GM23338 (cell line): ENCODE data around the gene DRD2.

Experiments used
- CREB1 ChIP-seq: fragments of 250-450 bp; sonication (Bioruptor Pico); IDR thresholded peaks from 2 replicates; pipeline ENCODE4 v1.5.0; 2020; ENCODE audit warnings: low read depth, mild to moderate bottlenecking, moderate library complexity
- CTCF ChIP-seq, 2 experiments: fragments of 200-600 bp in 1 of 2; sonication (generic) in 1 of 2; conservative IDR thresholded peaks; 2 replicates each; pipeline versions ENCODE4 v1.5.1 to v1.6.1; 2016 to 2017; ENCODE audit warnings: antibody characterized with exemption in 2 of 2, low read depth in 2 of 2, mild to moderate bottlenecking in 2 of 2, moderate library complexity in 1 of 2
- EZH2 ChIP-seq: fragments of 200-600 bp; sonication (generic); IDR thresholded peaks from one replicate; pipeline ENCODE4 v1.8.0; 2017; ENCODE audit warnings: antibody characterized with exemption, mild to moderate bottlenecking, low read depth; ENCODE audit not compliant: unreplicated experiment
- EZH2phosphoT487 ChIP-seq: fragments of 200-600 bp; sonication (generic); IDR thresholded peaks from one replicate; pipeline ENCODE4 v1.8.1; 2018; ENCODE audit warnings: antibody characterized with exemption; ENCODE audit not compliant: unreplicated experiment
- POLR2AphosphoS5 ChIP-seq: IDR thresholded peaks from 2 replicates; pipeline ENCODE4 v1.6.1; 2016; ENCODE audit warnings: antibody characterized with exemption, low read depth
- REST ChIP-seq: IDR thresholded peaks from one replicate; pipeline ENCODE4 v1.6.1; 2018; ENCODE audit warnings: antibody characterized with exemption; ENCODE audit not compliant: unreplicated experiment
- ZNF114 ChIP-seq: fragments of 250-450 bp; sonication (Bioruptor Pico); IDR thresholded peaks from 2 replicates; pipeline ENCODE4 v1.5.0; 2020; ENCODE audit warnings: mild to moderate bottlenecking, moderate library complexity
- ZNF462 ChIP-seq: fragments of 250-450 bp; sonication (Bioruptor Pico); IDR thresholded peaks from 2 replicates; pipeline ENCODE4 v1.5.0; 2020; ENCODE audit warnings: mild to moderate bottlenecking, moderate library complexity

GRCh38 chr11:113372309-113372708 lies 102.9 kb downstream of the DRD2 start:
- TF ChIP-seq REST (no peak), CTCF (conservative IDR thresholded peaks at IDR 0.05; ENCODE audit: low read depth in 2 of 2) (peak; percentile 13 to 15; a peak in 1 of 4 replicates), CREB1 (CRISPR knock-in tag) (no peak), ZNF114 (CRISPR knock-in tag) (no peak), EZH2 (no peak), EZH2phosphoT487 (no peak), POLR2AphosphoS5 (no peak), ZNF462 (CRISPR knock-in tag) (no peak)
